Measurements from ENCODE around the gene ZNF618.
"Not testable (repeated sequence)": the region's sequence is repeated elsewhere in the genome, so short reads cannot be mapped to it uniquely, and the experiment has no call there.

The ZNF618 gene

GRCh38 chr9:113988385-113989016, 112.4 kb downstream of the ZNF618 start:
- DNase-seq (ENCODE audit: low read depth in 2 of 2): no peak

- no peak for DNase-seq (ENCODE audit: low read depth in 2 of 2)
Observed at GRCh38 chr9:113989017-113989713, 113.1 kb downstream of the ZNF618 start.

DNA sequence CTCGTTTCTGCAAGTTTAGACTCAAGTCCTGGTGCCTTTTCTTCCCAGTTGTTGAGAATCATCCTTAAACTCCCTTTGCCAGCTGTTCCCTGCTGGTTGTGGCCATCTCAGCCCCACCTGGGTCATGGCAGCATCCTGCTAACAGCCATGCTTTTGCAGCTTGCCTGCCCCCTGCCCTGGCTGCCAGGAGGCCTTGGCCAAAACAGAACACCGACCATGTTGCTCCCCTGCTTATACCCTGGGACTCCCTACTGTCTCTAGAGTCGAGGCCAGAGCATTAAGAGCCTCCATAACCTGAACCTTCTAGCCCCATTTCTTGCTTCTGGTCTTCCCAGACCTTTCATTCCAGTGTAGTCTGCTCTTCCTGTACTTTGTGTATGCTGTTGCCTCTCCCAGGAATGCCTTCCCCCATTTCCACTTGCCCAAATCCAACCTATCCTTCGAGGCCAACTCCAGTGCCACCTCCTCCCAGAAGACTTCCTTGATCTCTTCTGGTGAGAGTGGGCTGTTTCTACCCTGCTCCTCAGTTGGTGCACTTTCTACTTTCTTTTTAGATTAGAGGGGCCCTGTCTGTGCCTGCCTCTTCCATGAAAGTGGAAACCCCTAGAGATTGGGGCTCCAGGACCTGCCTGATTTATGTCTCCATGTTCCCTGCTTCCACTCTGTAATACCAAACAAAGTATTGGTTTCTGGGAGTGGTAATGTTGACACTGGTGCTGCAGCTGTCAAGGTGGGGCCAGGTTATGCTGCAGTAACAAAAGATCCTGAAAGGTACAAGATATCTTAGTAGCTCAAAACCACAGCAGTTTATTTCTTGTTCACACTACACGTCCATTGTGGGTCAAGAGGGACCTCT, 113.8 kb downstream of the ZNF618 start:
- no peak for DNase-seq (ENCODE audit: low read depth in 2 of 2)

GRCh38 chr9:113990570-113990907, 114.4 kb downstream of the ZNF618 start:
- DNase-seq (ENCODE audit: low read depth in 2 of 2): no peak

DNA sequence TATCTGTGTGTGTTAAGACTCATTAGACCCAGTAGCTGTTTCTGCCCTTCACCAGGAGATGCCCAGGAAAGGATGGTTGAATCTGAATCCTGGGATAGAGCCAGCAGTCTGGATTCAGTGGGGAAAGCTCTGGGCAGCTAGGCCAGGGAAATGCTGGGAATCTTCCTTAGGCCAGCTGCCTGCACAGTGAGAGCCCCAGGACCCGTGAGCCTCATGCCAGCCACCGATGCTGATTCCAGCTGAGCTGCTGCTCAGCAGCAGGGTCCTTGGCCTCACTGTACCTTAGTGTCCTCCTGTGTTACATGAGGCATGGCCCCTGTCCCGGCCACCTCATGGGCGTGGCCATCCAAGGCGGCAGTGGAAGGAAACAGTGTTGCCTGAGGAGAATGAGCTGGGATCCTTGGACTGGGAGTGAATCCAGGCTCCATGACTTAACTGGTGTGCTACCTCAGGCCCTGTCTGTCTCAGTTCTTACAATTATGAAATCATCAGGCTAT, 114.9 kb downstream of the ZNF618 start:
- no peak for DNase-seq (ENCODE audit: low read depth in 2 of 2)

DNA sequence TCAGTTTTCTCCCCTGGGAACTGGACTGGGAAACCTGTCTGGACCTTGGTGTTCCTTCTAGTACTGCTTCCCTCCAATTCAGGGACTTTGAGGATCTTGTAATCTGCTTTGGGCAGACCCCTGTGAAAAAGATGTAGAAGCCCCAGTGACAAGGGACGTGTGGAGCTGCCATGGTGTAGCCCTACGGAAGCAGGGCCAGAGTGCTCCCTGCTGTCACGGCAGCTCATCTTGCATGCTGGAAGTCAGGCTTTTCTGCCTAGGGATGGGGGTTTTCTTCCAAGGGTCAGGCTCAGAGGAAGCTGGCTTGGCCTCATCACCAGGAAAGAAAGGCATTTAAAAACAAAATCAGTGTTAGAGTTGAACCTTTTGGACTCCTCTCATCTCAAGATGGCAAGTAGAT, 115.6 kb downstream of the ZNF618 start:
- no peak for DNase-seq (ENCODE audit: low read depth in 2 of 2)

- DNase-seq (ENCODE audit: low read depth in 2 of 2): no peak
Observed at GRCh38 chr9:113992276-113992951, 116.3 kb downstream of the ZNF618 start.

DNA sequence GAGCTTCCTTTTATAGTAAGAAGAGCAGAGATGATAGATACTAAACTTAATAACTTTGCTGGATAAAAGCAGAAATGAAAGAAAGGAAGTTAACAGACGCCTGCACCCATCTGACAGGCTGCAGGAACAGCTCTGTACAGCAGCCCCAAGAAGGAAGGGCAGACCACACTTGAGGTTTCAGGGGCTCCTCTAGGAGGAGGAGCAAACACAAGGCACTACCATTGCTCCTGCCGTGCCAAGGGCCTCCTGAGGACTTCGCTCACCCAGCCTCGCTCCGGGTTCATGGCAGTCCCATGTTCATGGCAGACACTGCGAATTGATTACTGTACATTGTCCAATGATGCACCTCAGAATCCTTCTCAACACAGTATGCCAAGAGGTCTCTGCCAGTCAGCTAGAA, 116.9 kb downstream of the ZNF618 start:
- no peak for DNase-seq (ENCODE audit: low read depth in 2 of 2)

DNA sequence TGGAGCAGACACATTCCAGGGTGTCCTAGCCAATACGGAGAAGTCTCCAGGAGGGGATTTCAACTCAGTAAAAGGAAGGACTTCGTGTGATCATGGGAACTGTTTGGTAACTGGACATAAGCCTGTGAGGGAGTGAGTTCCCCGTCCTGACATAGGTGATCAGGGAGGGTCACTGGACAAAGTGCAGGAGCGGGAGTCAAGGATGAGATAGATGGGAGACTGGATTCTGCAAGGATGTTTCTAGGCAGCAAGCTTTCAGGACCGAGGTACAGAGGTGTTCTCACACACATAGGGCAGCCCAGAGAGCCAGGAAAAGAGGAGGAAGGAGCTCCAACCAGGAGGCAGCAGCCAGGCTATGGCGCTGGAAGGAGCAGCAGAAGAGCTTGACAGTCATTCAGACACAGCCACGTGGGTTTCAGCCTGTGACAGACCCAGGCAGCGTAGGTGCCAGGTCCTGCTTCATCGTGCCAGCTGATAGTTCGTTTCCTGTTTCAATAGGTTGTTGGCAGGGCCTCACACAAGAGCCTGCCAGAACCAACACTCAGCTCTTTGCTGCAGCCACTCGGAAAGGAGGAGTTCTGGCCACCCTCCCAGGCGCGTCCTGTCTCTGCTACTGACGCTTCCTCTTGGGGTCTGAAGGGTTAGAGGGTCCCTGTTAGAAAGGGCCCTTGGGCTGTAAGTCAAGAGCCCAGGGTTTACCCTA, 117.9 kb downstream of the ZNF618 start:
- DNase-seq (ENCODE audit: low read depth in 2 of 2): no peak

- DNase-seq (ENCODE audit: low read depth in 2 of 2): no peak
Observed at GRCh38 chr9:113995401-113995800, 119.3 kb downstream of the ZNF618 start.

GRCh38 chr9:113995963-113996362, 119.9 kb downstream of the ZNF618 start:
- no peak for DNase-seq (ENCODE audit: low read depth in 2 of 2)

DNA sequence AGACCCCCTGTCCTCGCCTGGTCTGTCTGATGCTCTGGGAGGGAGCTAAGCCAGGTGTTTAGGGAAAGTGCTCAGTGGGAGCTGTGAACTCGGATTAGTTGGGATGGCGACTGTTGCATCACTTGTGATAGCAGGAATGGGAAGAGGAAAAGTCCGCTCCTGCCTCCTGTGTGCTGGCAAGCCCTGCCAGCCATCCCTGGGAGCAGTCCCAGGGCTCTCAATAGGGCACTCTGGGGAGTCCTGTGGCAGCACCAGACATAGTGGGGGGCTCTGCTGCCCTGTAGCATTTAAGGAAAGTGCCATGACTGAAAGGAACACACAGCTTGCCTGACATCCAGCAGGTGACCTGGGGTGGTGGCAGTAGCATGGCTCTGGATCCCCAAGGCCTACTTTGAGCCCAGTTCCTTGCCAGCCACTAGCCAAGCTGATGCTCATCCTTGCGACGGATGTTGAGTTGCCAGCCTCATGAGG, 120.5 kb downstream of the ZNF618 start:
- DNase-seq (ENCODE audit: low read depth in 2 of 2): no peak

- not testable (repeated sequence) for DNase-seq (ENCODE audit: low read depth in 2 of 2)
Observed at GRCh38 chr9:113997064-113997463, 121.0 kb downstream of the ZNF618 start.

- DNase-seq (ENCODE audit: low read depth in 2 of 2): no peak
Observed at GRCh38 chr9:113997610-113998009, 121.5 kb downstream of the ZNF618 start.

- DNase-seq (ENCODE audit: low read depth in 2 of 2): no peak
Observed at GRCh38 chr9:113998114-113998513, 122.0 kb downstream of the ZNF618 start.

DNA sequence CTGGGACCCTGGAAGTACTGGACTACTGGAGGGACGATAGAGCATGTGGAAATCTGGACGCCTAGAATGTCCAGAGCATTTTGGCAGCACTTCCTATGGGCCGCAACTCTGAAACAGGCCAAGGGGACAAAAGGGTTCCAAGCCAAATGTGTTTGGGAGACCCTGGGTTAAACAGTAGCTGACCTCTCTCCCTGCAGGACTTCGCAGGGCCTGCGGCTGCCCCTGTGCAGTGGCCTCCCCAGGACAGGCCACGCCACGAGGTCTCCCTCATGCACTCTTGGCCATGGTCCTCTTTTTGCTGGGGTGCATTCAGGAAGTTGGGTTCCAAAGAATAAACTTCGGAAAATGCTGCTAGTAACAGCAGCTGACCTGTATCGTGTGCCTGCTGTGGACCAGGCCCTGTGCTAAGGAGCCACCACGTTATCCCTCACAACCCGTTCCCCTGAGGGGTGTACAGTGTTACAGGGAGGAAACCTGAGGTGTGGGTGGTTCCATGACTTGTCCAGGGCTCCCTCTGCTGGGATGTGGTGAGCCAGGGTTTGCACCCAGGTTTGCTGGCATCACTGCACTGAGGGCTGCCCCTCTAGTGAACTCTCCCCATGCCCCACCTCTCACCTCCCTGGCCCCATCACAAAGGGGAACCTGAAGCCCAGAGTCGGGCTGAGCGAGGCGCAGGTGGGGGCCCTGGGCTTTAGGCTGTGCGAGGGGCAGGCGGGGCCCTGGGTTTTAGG, 122.6 kb downstream of the ZNF618 start:
- no peak for DNase-seq (ENCODE audit: low read depth in 2 of 2)

GRCh38 chr9:113999256-114000062, 123.3 kb downstream of the ZNF618 start:
- DNase-seq (ENCODE audit: low read depth in 2 of 2): no peak

GRCh38 chr9:114000063-114000454, 124.0 kb downstream of the ZNF618 start:
- no peak for DNase-seq (ENCODE audit: low read depth in 2 of 2)

- DNase-seq (ENCODE audit: low read depth in 2 of 2): no peak
Observed at GRCh38 chr9:114000671-114001409, 124.7 kb downstream of the ZNF618 start.
